Measurements from ENCODE around the gene CTDNEP1. TPM values are rescaled to one million over a fixed set of nuclear protein-coding genes. Genes with fewer than 3 reads are reported as not detected.
A peak's percentile ranks its signal among the peaks of the same experiment; 100 is the strongest.

The CTDNEP1 gene
- polyA plus RNA-seq, 1 of the 3 experiments (the other 2 are of a cell fraction) = 111 TPM

- peak; percentile 36 for TF ChIP-seq MAX (IDR thresholded peaks at IDR 0.05; ENCODE audit: low read depth)
- TF ChIP-seq ELF1 (IDR thresholded peaks at IDR 0.05) = 0 out of 2 replicates have a peak, but pooled peaks have one; percentile 26
- TF ChIP-seq RFX5 (IDR thresholded peaks at IDR 0.05; ENCODE audit: low read length) = no peak
Observed at GRCh38 chr17:7237761-7238419, 13.6 kb downstream of the CTDNEP1 start (continued).

- H3K27me3 ChIP-seq (ENCODE audit: insufficient read depth) = no peaks in the 10 kb centered on the region
Observed at GRCh38 chr17:7237266-7237760, 14.2 kb downstream of the CTDNEP1 start.

More at GRCh38 chr17:7237266-7237760, 14.2 kb downstream of the CTDNEP1 start:
- Histone ChIP-seq H3K9me3 (no peaks in the 10 kb centered on the region), H3K4me1 (ENCODE audit: control insufficient read depth in 1 of 2, insufficient read depth in 2 of 2, low read depth in 1 of 2, low read length in 1 of 2) (peaks cover 40% of the 10 kb centered on the region in 2 experiments), H3K9ac (peak overlapping the region; percentile 81; the same call in 1 of the 2 replicates), H3K9me2 (no peaks in the 10 kb centered on the region), H3F3A (replicated peaks; ENCODE audit: insufficient read depth) (peaks cover 54% of the 10 kb centered on the region), H4K20me1 (ENCODE audit: insufficient read depth) (peaks cover 11% of the 10 kb centered on the region), H3K36me3 (replicated peaks in 1 of 2; ENCODE audit: control insufficient read depth in 1 of 2, insufficient read depth in 2 of 2, low read length in 1 of 2) (peaks cover 30 to 40% of the 10 kb centered on the region in 2 experiments), H3K79me2 (ENCODE audit: insufficient read depth) (peaks cover 88% of the 10 kb centered on the region), H2AFZ (ENCODE audit: low read depth) (no peak overlapping the region), H3K4me3 (ENCODE audit: low read depth in 2 of 2, low read length in 1 of 2) (peak overlapping the region; percentile 88 to 99), H3K4me2 (peak overlapping the region; percentile 84), H3K27ac (ENCODE audit: low read depth in 2 of 2, low read length in 1 of 2) (peak overlapping the region; percentile 75 to 97)
- ChIA-PET POLR2A (interaction anchor here (1.0 kb wide), 1 partner anchor 17 kb away, joined by 11 read pairs; the partner anchor contains the start of genes ACADVL and DLG4), CTCF (interaction anchor here (1.1 to 5.3 kb wide), 4 partner anchors 17 to 193 kb away, joined by 3 to 37 read pairs (median 16); partner anchors contain the start of genes ACADVL and DLG4)
- 36% methylated on average over 6 of the region's 6 CpGs for WGBS (ENCODE audit: low lambda C conversion rate)
- TF ChIP-seq FOSL2 (IDR thresholded peaks at IDR 0.05; ENCODE audit: borderline replicate concordance, low read depth) (no peak), MXI1 (IDR thresholded peaks at IDR 0.05; ENCODE audit: low read depth, low read length) (no peak), MEF2A (IDR thresholded peaks at IDR 0.05; ENCODE audit: borderline replicate concordance, low read depth) (no peak), RCOR1 (IDR thresholded peaks at IDR 0.05; ENCODE audit: low read length) (no peak), NRF1 (IDR thresholded peaks at IDR 0.05; ENCODE audit: low read depth, low read length) (no peak), MAX (IDR thresholded peaks at IDR 0.05; ENCODE audit: low read depth) (no peak), USF2 (IDR thresholded peaks at IDR 0.05; ENCODE audit: borderline replicate concordance, low read depth, low read length) (no peak), FOXM1 (IDR thresholded peaks at IDR 0.05; ENCODE audit: low read depth) (no peak), JUND (IDR thresholded peaks at IDR 0.05) (no peak), USF1 (IDR thresholded peaks at IDR 0.05; ENCODE audit: borderline replicate concordance, low read depth) (no peak), CTCF (IDR thresholded peaks at IDR 0.05) (no peak)
- DNase-seq = no peak
